HepG2 (cell line): ENCODE measurements around the gene CYP4F2. TPM values are rescaled to one million over a fixed set of nuclear protein-coding genes. Genes with fewer than 3 reads are reported as not detected.

Source experiments
- ATAC-seq: fragments of 200-7000 bp; cut with Tn5 transposase; 3 replicates; pipeline ENCODE4 v1.9.1; 2020; ENCODE audit warnings: mild to moderate bottlenecking, moderate library complexity
- BruUV-seq: library from RNA; stranded (reverse); fragments of 400-500 nt; replicated peaks from 2 replicates; lab custom pipeline; 2021; lab: Mats Ljungman, UMichigan
- CTCF ChIA-PET: fragments of 300-600 bp; formaldehyde crosslinking; extraction: SDS; loops from one replicate; lab custom pipeline; 2021; ENCODE audit warnings: low total read pairs, inconsistent platforms, low intra/inter-chr PET ratio; lab: Yijun Ruan, JAX
- POLR2A ChIA-PET: fragments of 350-600 bp; sonication (Branson Sonifier 250); formaldehyde crosslinking; loops from one replicate; lab custom pipeline; 2020; ENCODE audit warnings: antibody characterized with exemption, inconsistent platforms; lab: Yijun Ruan, JAX
- DNase-seq: peaks from one replicate; pipeline ENCODE4 v3.0.0-alpha.2; 2015; ENCODE audit warnings: low spot score
- FAIRE-seq: peaks from 3 replicates; lab custom pipeline; 2011; peaks lifted over from hg19 to GRCh38; lab: Jason Lieb, UNC
- H2AFZ ChIP-seq: one replicate; pipeline ENCODE4 v1.6.1; 2011; ENCODE audit warnings: low read length, inconsistent platforms
- H3K27ac ChIP-seq: fragments of 300-600 bp; 3 replicates; pipeline ENCODE4 v1.8.0; 2011; ENCODE audit warnings: mixed run types, mild to moderate bottlenecking, mixed read lengths, low read length, inconsistent platforms; ENCODE audit not compliant: insufficient read depth; ENCODE audit errors: extremely low read length
- H3K27me3 ChIP-seq, 2 experiments: fragments of 200-600 bp in 1 of 2; 2 replicates in 1 of 2; 3 replicates in 1 of 2; pipeline versions ENCODE4 v1.6.0 to v1.8.0; 2011; ENCODE audit warnings: low read length in 2 of 2, mild to moderate bottlenecking in 2 of 2, moderate library complexity in 2 of 2, inconsistent platforms in 1 of 2; ENCODE audit not compliant: insufficient read depth in 2 of 2, control insufficient read depth in 1 of 2
- H3K36me3 ChIP-seq, 2 experiments: fragments of 200-600 bp in 1 of 2; replicated peaks in 1 of 2; 2 replicates in 1 of 2; 3 replicates in 1 of 2; pipeline versions ENCODE4 v1.5.1 to v1.8.0; 2011; ENCODE audit warnings: low read length in 2 of 2, inconsistent platforms in 1 of 2; ENCODE audit not compliant: insufficient read depth in 2 of 2, control insufficient read depth in 1 of 2
- H3K4me1 ChIP-seq: 2 replicates; pipeline ENCODE4 v1.5.1; 2012; ENCODE audit warnings: low read length, inconsistent platforms; ENCODE audit not compliant: insufficient read depth
- H3K4me2 ChIP-seq: 2 replicates; pipeline ENCODE4 v1.6.0; 2011; ENCODE audit warnings: low read depth, low read length, inconsistent platforms
- H3K4me3 ChIP-seq, 3 experiments: fragments of 200-600 bp in 1 of 3; sonication (generic), shearing (Covaris generic) in 1 of 3; replicated peaks in 1 of 3; 2 replicates each; pipeline ENCODE4 v1.5.1; 2011 to 2016; ENCODE audit warnings: low read length in 3 of 3, inconsistent platforms in 2 of 3, low read depth in 2 of 3, mild to moderate bottlenecking in 2 of 3, control low read depth in 1 of 3, mixed read lengths in 1 of 3; ENCODE audit not compliant: insufficient read depth in 1 of 3
- H3K79me2 ChIP-seq: one replicate; pipeline ENCODE4 v1.6.1; 2011; ENCODE audit warnings: low read length, inconsistent platforms; ENCODE audit not compliant: insufficient read depth
- H3K9ac ChIP-seq: 2 replicates; pipeline ENCODE4 v1.6.0; 2011; ENCODE audit warnings: mild to moderate bottlenecking, low read depth, low read length, inconsistent platforms; ENCODE audit not compliant: insufficient read depth
- H3K9me3 ChIP-seq: 2 replicates; pipeline ENCODE4 v1.5.1; 2012; ENCODE audit warnings: mild to moderate bottlenecking, low read length
- H4K20me1 ChIP-seq: 2 replicates; pipeline ENCODE4 v1.6.0; 2011; ENCODE audit warnings: inconsistent platforms, mild to moderate bottlenecking, low read length, moderate library complexity; ENCODE audit not compliant: insufficient read depth
- ARID2 ChIP-seq: sonication (generic); formaldehyde crosslinking; IDR thresholded peaks from 2 replicates; pipeline ENCODE4 v1.8.1; 2022; ENCODE audit warnings: mild to moderate bottlenecking, missing genetic modification reagents, borderline replicate concordance
- ARNT2 ChIP-seq: sonication (generic); formaldehyde crosslinking; IDR thresholded peaks from 2 replicates; pipeline ENCODE4 v1.8.0; 2022; ENCODE audit warnings: mild to moderate bottlenecking, low read depth, missing genetic modification reagents, moderate library complexity
- CEBPZ ChIP-seq: IDR thresholded peaks from 2 replicates; pipeline ENCODE4 v1.6.1; 2012; ENCODE audit warnings: low read length, improper control_type of control experiment
- DR1 ChIP-seq: sonication (generic); formaldehyde crosslinking; IDR thresholded peaks from 2 replicates; pipeline ENCODE4 v1.8.0; 2021; ENCODE audit warnings: mild to moderate bottlenecking, missing genetic modification reagents, inconsistent platforms
- FOSL1 ChIP-seq: sonication (generic); formaldehyde crosslinking; IDR thresholded peaks from 2 replicates; pipeline ENCODE4 v1.9.0; 2021; ENCODE audit warnings: missing genetic modification reagents, borderline replicate concordance
- NR3C1 ChIP-seq: sonication (generic); formaldehyde crosslinking; IDR thresholded peaks from 2 replicates; pipeline ENCODE4 v1.4.0; 2020; ENCODE audit warnings: missing genetic modification reagents
- RFX5 ChIP-seq: IDR thresholded peaks from 2 replicates; pipeline ENCODE4 v1.6.1; 2011; ENCODE audit warnings: low read depth, low read length, improper control_type of control experiment
- TCF7 ChIP-seq: sonication (generic); IDR thresholded peaks from 2 replicates; pipeline ENCODE4 v1.6.1; 2016; ENCODE audit warnings: antibody characterized with exemption, low read depth
- U2AF2 ChIP-seq: fragments of 200-400 bp; formaldehyde crosslinking; IDR thresholded peaks from 2 replicates; pipeline ENCODE4 v1.6.1; 2017; ENCODE audit warnings: low read depth, mild to moderate bottlenecking, low read length
- ZBTB14 ChIP-seq: sonication (generic); formaldehyde crosslinking; IDR thresholded peaks from 2 replicates; pipeline ENCODE4 v1.4.0; 2020; ENCODE audit warnings: missing genetic modification reagents
- ZBTB7B ChIP-seq: sonication (generic); formaldehyde crosslinking; IDR thresholded peaks from 2 replicates; pipeline ENCODE4 v1.4.0; 2020; ENCODE audit warnings: missing genetic modification reagents
- ZGPAT ChIP-seq: IDR thresholded peaks from 2 replicates; pipeline ENCODE4 v1.6.1; 2016; ENCODE audit warnings: mild to moderate bottlenecking
- ZNF414 ChIP-seq: sonication (generic); formaldehyde crosslinking; IDR thresholded peaks from 2 replicates; pipeline ENCODE4 v1.5.0; 2020; ENCODE audit warnings: missing genetic modification reagents
- ZNF574 ChIP-seq: sonication (generic); formaldehyde crosslinking; IDR thresholded peaks from 2 replicates; pipeline ENCODE4 v1.4.0; 2020; ENCODE audit warnings: missing genetic modification reagents
- WGBS: methylation state at CpG from one replicate; pipeline ENCODE4 v1.1.6; 2017; ENCODE audit warnings: low lambda C conversion rate; 5-methylcytosine and 5-hydroxymethylcytosine counted together
- in situ Hi-C: cut with HindIII; loops from 2 replicates; pipeline ENCODE4 v1.10.0; 2017; ENCODE audit warnings: low pct_unique_long_range_greater_than_20kb; ENCODE audit not compliant: extremely low pct_ligation_motif_present
- intact Hi-C: fragments of 100-400 bp; cut with micrococcal nuclease; formaldehyde crosslinking; loops from one replicate; pipeline ENCODE4 v1.10.0; 2022; ENCODE audit not compliant: unreplicated experiment
- polyA plus RNA-seq, 8 experiments: library from polyadenylated mRNA; depleted of rRNA in 3 of 8; stranded (reverse) in 7 of 8; unstranded in 1 of 8; fragments of >200 nt; fragmentation: Illumina TruSeq in 4 of 8; extraction: Trizol in 4 of 8; gene quantifications; 2 replicates each; pipeline versions ENCODE4 v1.2.1 to v1.2.3, GENCODE V29; 2011 to 2016; ENCODE audit warnings: low read depth in 4 of 8, missing spikeins in 1 of 8, mixed read lengths in 1 of 8; ENCODE audit not compliant: insufficient read depth in 1 of 8
- total RNA-seq, 5 experiments: library from RNA; depleted of rRNA; stranded (reverse); fragments of >200 nt; fragmentation: Illumina TruSeq; extraction: Trizol; gene quantifications; 2 replicates each; pipeline ENCODE4 v1.2.3, GENCODE V29; 2016; ENCODE audit warnings: low read depth in 1 of 5

The CYP4F2 gene
- total and polyA plus RNA-seq, 2 of the 13 experiments (the other 11 are each of a cell fraction or from before 2014, with no cell fraction given): 3.7 to 3.9 TPM

GRCh38 chr19:15869873-15870272 lies 28.0 kb downstream of the CYP4F2 start:
- H2AFZ ChIP-seq: no peak overlapping the region
- no peak overlapping the region for H3K9ac ChIP-seq
- 24% methylated on average over 8 of the region's 9 CpGs for WGBS
- BruUV-seq: no TSS peak
- H3K4me3 ChIP-seq: no peak overlapping the region
- ATAC-seq (0 out of 3 replicates have a peak, but pooled peaks have one; percentile 20), FAIRE-seq (no peak), DNase-seq (no peak)
- ChIA-PET CTCF (interaction anchor here (1.4 kb wide), 1 partner anchor 241 kb away, joined by 12 read pairs; no protein-coding TSS in a partner anchor), POLR2A (no interaction called here)
- H3K4me1 ChIP-seq: 0 out of 2 replicates have a peak, but pooled peaks cover 12% of the 10 kb centered on the region
- TF ChIP-seq NR3C1 (no peak), RFX5 (no peak), TCF7 (no peak), ARID2 (CRISPR knock-in tag) (no peak), DR1 (CRISPR knock-in tag) (no peak), ZBTB14 (CRISPR knock-in tag) (no peak), ZBTB7B (CRISPR knock-in tag) (no peak), U2AF2 (no peak), ZNF574 (no peak), ARNT2 (CRISPR knock-in tag) (no peak), ZGPAT (CRISPR knock-in tag) (no peak), FOSL1 (CRISPR knock-in tag) (no peak), ZNF414 (CRISPR knock-in tag) (no peak), CEBPZ (no peak)
- H3K9me3 ChIP-seq: no peaks in the 10 kb centered on the region
- no peaks in the 10 kb centered on the region for H3K79me2 ChIP-seq
- H3K27ac ChIP-seq: no peak overlapping the region
- H4K20me1 ChIP-seq: no peaks in the 10 kb centered on the region
- no peak overlapping the region for H3K4me2 ChIP-seq
- no peaks in the 10 kb centered on the region for H3K36me3 ChIP-seq
- H3K27me3 ChIP-seq: no peaks in the 10 kb centered on the region
- intact Hi-C loops (loop anchor here (1.0 kb wide), 1 partner anchor 241 kb away; no protein-coding TSS in a partner anchor), in situ Hi-C loops (no loop called here)
